GM23338 (cell line): ENCODE results near the gene MBOAT7. TPM values are rescaled to one million over a fixed set of nuclear protein-coding genes. Genes with fewer than 3 reads are reported as not detected.
A peak's percentile ranks its signal among the peaks of the same experiment; 100 is the strongest.

Experiments used
- ATAC-seq: fragments of 200-7000 bp; cut with Tn5 transposase; 3 replicates; pipeline ENCODE4 v1.9.1; 2020
- DNase-seq: peaks from one replicate; pipeline ENCODE4 v3.0.0-alpha.2; 2015; ENCODE audit warnings: low spot score
- H2AFZ ChIP-seq: fragments of 200-600 bp; sonication (generic); 2 replicates; pipeline ENCODE4 v1.8.0; 2016; ENCODE audit warnings: antibody characterized with exemption, mild to moderate bottlenecking, moderate library complexity
- H3F3A ChIP-seq: fragments of 200-600 bp; sonication (generic); replicated peaks from 2 replicates; pipeline ENCODE4 v1.8.0; 2017; ENCODE audit warnings: antibody characterized with exemption, mixed run types, low read depth
- H3K27ac ChIP-seq: fragments of 200-600 bp; sonication (generic); 2 replicates; pipeline ENCODE4 v1.6.1; 2016; ENCODE audit warnings: low read depth
- H3K27me3 ChIP-seq: fragments of 200-600 bp; sonication (generic); 2 replicates; pipeline ENCODE4 v1.8.0; 2016; ENCODE audit warnings: mild to moderate bottlenecking, mixed run types, moderate library complexity; ENCODE audit not compliant: insufficient read depth
- H3K36me3 ChIP-seq: fragments of 200-600 bp; sonication (generic); 2 replicates; pipeline ENCODE4 v1.8.0; 2016; ENCODE audit warnings: mild to moderate bottlenecking; ENCODE audit not compliant: insufficient read depth
- H3K4me1 ChIP-seq: fragments of 200-600 bp; sonication (generic); 2 replicates; pipeline ENCODE4 v1.8.0; 2016; ENCODE audit warnings: mild to moderate bottlenecking, moderate library complexity; ENCODE audit not compliant: insufficient read depth
- H3K4me2 ChIP-seq: fragments of 200-600 bp; sonication (generic); 2 replicates; pipeline ENCODE4 v1.7.1; 2017; ENCODE audit warnings: mixed run types
- H3K4me3 ChIP-seq: fragments of 200-600 bp; sonication (generic); 2 replicates; pipeline ENCODE4 v1.6.1; 2016; ENCODE audit warnings: mixed run types
- H3K79me2 ChIP-seq: fragments of 200-600 bp; sonication (generic); replicated peaks from 2 replicates; pipeline ENCODE4 v1.8.0; 2017; ENCODE audit warnings: mild to moderate bottlenecking; ENCODE audit not compliant: insufficient read depth
- H3K9me2 ChIP-seq: fragments of 200-600 bp; sonication (generic); 2 replicates; pipeline ENCODE4 v1.8.0; 2017; ENCODE audit not compliant: insufficient read depth
- H4K20me1 ChIP-seq: fragments of 200-600 bp; sonication (generic); replicated peaks from 2 replicates; pipeline ENCODE4 v1.8.0; 2017; ENCODE audit warnings: mild to moderate bottlenecking; ENCODE audit not compliant: insufficient read depth
- H3K27ac Mint-ChIP-seq: 2 replicates; pipeline ENCODE4 v1.8.0; 2020; ENCODE audit warnings: inconsistent platforms, mild to moderate bottlenecking, moderate library complexity, mixed read lengths
- H3K27me3 Mint-ChIP-seq: 3 replicates; pipeline ENCODE4 v1.8.0; 2022; ENCODE audit warnings: low read depth, mild to moderate bottlenecking, moderate library complexity, mixed read lengths, inconsistent platforms; ENCODE audit not compliant: insufficient read depth, poor library complexity
- H3K36me3 Mint-ChIP-seq: 3 replicates; pipeline ENCODE4 v1.8.0; 2021; ENCODE audit warnings: low read depth, mild to moderate bottlenecking, inconsistent platforms, moderate library complexity, mixed read lengths
- H3K4me1 Mint-ChIP-seq: 3 replicates; pipeline ENCODE4 v1.8.0; 2020; ENCODE audit warnings: mild to moderate bottlenecking, inconsistent platforms, mixed read lengths
- H3K4me3 Mint-ChIP-seq: 3 replicates; pipeline ENCODE4 v1.8.0; 2021; ENCODE audit warnings: moderate library complexity, mild to moderate bottlenecking, inconsistent platforms, mixed read lengths
- H3K9me3 Mint-ChIP-seq: 3 replicates; pipeline ENCODE4 v1.8.0; 2020; ENCODE audit warnings: moderate library complexity, mild to moderate bottlenecking, inconsistent platforms, mixed read lengths
- CREB1 ChIP-seq: fragments of 250-450 bp; sonication (Bioruptor Pico); IDR thresholded peaks from 2 replicates; pipeline ENCODE4 v1.5.0; 2020; ENCODE audit warnings: low read depth, mild to moderate bottlenecking, moderate library complexity
- EZH2 ChIP-seq: fragments of 200-600 bp; sonication (generic); IDR thresholded peaks from one replicate; pipeline ENCODE4 v1.8.0; 2017; ENCODE audit warnings: antibody characterized with exemption, mild to moderate bottlenecking, low read depth; ENCODE audit not compliant: unreplicated experiment
- JUNB ChIP-seq: IDR thresholded peaks from one replicate; pipeline ENCODE4 v1.6.1; 2016; ENCODE audit warnings: antibody characterized with exemption; ENCODE audit not compliant: unreplicated experiment
- NANOG ChIP-seq: IDR thresholded peaks from 2 replicates; pipeline ENCODE4 v1.6.1; 2016; ENCODE audit warnings: antibody characterized with exemption, borderline replicate concordance
- POLR2AphosphoS5 ChIP-seq: IDR thresholded peaks from 2 replicates; pipeline ENCODE4 v1.6.1; 2016; ENCODE audit warnings: antibody characterized with exemption, low read depth
- STAT1 ChIP-seq: IDR thresholded peaks from one replicate; pipeline ENCODE4 v1.6.1; 2016; ENCODE audit warnings: antibody characterized with exemption; ENCODE audit not compliant: unreplicated experiment
- ZNF331 ChIP-seq: fragments of 250-450 bp; sonication (Bioruptor Pico); IDR thresholded peaks from 2 replicates; pipeline ENCODE4 v1.5.0; 2020; ENCODE audit warnings: low read depth, mild to moderate bottlenecking, moderate library complexity
- polyA plus RNA-seq: library from polyadenylated mRNA; unstranded; fragments of >200 nt; fragmentation: Nextera tagmentation; extraction: Ambion mirVana; gene quantifications from 2 replicates; pipeline ENCODE4 v1.2.1, GENCODE V29; 2016
- total RNA-seq: library from RNA; depleted of rRNA; stranded (reverse); fragments of >200 nt; shearing (Covaris generic); gene quantifications from 2 replicates; pipeline ENCODE4 v1.2.3, GENCODE V29; 2014
- TF ChIP-seq, protein P1 (sequence below), 2 experiments: fragments of 200-600 bp in 1 of 2; sonication (generic) in 1 of 2; conservative IDR thresholded peaks; 2 replicates each; pipeline versions ENCODE4 v1.5.1 to v1.6.1; 2016 to 2017; ENCODE audit warnings: antibody characterized with exemption in 2 of 2, low read depth in 2 of 2, mild to moderate bottlenecking in 2 of 2, moderate library complexity in 1 of 2
- TF ChIP-seq, protein P2 (sequence below): IDR thresholded peaks from 2 replicates; pipeline ENCODE4 v1.6.1; 2016; ENCODE audit warnings: antibody characterized with exemption
- TF ChIP-seq, protein P3 (sequence below): IDR thresholded peaks from one replicate; pipeline ENCODE4 v1.6.1; 2018; ENCODE audit warnings: antibody characterized with exemption; ENCODE audit not compliant: unreplicated experiment

The MBOAT7 gene
- total and polyA plus RNA-seq, 2 experiments from 2014 or later, result 77.8 to 184 TPM

DNA sequence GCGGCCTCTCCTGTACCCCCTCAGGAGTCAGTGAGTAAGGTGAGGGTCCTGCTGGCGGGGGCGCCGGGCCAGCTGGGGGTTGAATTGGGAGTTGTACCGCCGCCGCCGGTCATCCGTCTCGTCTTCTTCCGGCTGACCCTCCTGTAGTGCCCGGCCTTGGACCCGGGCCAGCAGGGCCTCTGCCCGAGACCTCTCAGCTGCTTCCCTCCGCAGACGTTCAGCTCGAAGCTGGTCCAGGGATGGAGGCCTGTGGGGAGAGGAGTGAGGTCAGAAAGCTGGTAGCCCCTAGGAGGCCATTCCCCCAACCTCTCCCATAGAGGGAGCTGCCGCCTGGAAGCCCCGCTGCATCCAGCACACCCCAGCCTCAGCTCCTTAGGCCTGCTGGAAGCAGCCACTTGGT lies 33.7 kb downstream of the MBOAT7 start:
- Histone ChIP-seq H2AFZ (no peak overlapping the region), H3K27me3 (no peaks in the 10 kb centered on the region), H3K4me3 (no peak overlapping the region), H3K36me3 (peaks cover 21% of the 10 kb centered on the region; the same call in 1 of the 2 replicates), H4K20me1 (peaks cover 10% of the 10 kb centered on the region; the same call in 1 of the 2 replicates), H3K9me2 (no peaks in the 10 kb centered on the region), H3F3A (peaks cover 28% of the 10 kb centered on the region), H3K79me2 (peaks cover 9% of the 10 kb centered on the region; the same call in 1 of the 2 replicates), H3K4me2 (no peak overlapping the region), H3K4me1 (peaks cover 5% of the 10 kb centered on the region; the same call in 1 of the 2 replicates), H3K27ac (no peak overlapping the region)
- Mint-ChIP-seq H3K27ac (no peak overlapping the region), H3K4me1 (peaks cover 12% of the 10 kb centered on the region), H3K4me3 (no peak overlapping the region), H3K9me3 (peaks cover 2% of the 10 kb centered on the region; the same call in 2 of the 3 replicates), H3K27me3 (peaks cover 25% of the 10 kb centered on the region), H3K36me3 (peaks cover 64% of the 10 kb centered on the region)
- DNase-seq (peak; percentile 61), ATAC-seq (0 out of 3 replicates have a peak, but pooled peaks have one; percentile 1)
- TF ChIP-seq EZH2 (no peak), POLR2AphosphoS5 (peak; percentile 41; the same call in 1 of the 2 replicates)
- TF ChIP-seq, protein P1, sequence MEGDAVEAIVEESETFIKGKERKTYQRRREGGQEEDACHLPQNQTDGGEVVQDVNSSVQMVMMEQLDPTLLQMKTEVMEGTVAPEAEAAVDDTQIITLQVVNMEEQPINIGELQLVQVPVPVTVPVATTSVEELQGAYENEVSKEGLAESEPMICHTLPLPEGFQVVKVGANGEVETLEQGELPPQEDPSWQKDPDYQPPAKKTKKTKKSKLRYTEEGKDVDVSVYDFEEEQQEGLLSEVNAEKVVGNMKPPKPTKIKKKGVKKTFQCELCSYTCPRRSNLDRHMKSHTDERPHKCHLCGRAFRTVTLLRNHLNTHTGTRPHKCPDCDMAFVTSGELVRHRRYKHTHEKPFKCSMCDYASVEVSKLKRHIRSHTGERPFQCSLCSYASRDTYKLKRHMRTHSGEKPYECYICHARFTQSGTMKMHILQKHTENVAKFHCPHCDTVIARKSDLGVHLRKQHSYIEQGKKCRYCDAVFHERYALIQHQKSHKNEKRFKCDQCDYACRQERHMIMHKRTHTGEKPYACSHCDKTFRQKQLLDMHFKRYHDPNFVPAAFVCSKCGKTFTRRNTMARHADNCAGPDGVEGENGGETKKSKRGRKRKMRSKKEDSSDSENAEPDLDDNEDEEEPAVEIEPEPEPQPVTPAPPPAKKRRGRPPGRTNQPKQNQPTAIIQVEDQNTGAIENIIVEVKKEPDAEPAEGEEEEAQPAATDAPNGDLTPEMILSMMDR (conservative IDR thresholded peaks at IDR 0.05; ENCODE audit: low read depth in 2 of 2), result peak in 1 of 2 experiments; percentile 43; a peak in 2 of 4 replicates

DNA sequence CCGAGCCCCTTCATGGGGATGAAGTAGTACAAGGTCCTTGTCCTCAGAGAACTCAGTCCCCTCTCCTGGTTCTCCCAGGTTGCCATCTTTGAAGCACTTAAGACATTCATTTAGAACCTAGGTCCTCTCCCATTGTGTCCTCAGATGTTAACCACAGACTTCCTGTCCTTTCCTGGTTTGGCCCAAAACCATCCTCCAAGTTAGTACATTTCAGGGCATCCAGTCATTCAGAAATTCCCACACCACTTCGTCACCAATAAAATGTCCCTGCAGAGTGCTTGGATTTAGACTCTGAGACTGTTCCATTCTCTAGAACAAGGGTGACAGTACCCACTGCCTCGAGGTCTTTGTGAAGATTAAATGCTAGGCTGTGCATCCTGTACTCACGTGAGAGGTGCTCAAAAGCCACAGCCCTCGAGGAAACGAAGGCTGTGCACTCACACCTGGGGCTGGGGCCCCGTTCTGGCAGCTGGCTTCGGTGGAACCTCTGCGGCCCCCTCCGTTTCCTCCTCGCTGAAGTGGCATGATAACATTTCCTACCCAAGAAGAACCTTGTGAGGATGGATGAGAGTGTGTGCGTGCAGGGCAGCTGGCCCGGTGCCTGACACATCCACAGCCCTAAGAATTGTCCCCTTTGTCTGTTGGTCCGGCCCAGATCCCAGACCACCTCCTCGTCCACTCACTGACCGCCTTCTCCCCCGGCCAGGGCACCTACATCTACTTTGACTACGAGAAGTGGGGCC lies 34.6 kb downstream of the MBOAT7 start:
- Mint-ChIP-seq H3K9me3 (peaks cover 2% of the 10 kb centered on the region; the same call in 2 of the 3 replicates), H3K27ac (no peak overlapping the region), H3K36me3 (peaks cover 69% of the 10 kb centered on the region), H3K27me3 (peaks cover 17% of the 10 kb centered on the region), H3K4me3 (no peak overlapping the region), H3K4me1 (peaks cover 9% of the 10 kb centered on the region; the same call in 1 of the 3 replicates)
- peaks cover 10% of the 10 kb centered on the region; the same call in 1 of the 2 replicates for H4K20me1 ChIP-seq
- H3K27ac ChIP-seq, result no peak overlapping the region
- no peak overlapping the region for H3K4me3 ChIP-seq
- H3K79me2 ChIP-seq, result peaks cover 9% of the 10 kb centered on the region; the same call in 1 of the 2 replicates
- no peak overlapping the region for H2AFZ ChIP-seq
- no peak overlapping the region for H3K4me2 ChIP-seq
- peaks cover 4% of the 10 kb centered on the region; the same call in 1 of the 2 replicates for H3K4me1 ChIP-seq
- peaks cover 27% of the 10 kb centered on the region for H3K36me3 ChIP-seq
- H3K27me3 ChIP-seq, result no peaks in the 10 kb centered on the region
- no peak for DNase-seq
- ATAC-seq, result no peak
- H3K9me2 ChIP-seq, result no peaks in the 10 kb centered on the region
- H3F3A ChIP-seq, result peaks cover 26% of the 10 kb centered on the region
- TF ChIP-seq, protein P1 (conservative IDR thresholded peaks at IDR 0.05; ENCODE audit: low read depth in 2 of 2), result no peak
- TF ChIP-seq, protein P2, sequence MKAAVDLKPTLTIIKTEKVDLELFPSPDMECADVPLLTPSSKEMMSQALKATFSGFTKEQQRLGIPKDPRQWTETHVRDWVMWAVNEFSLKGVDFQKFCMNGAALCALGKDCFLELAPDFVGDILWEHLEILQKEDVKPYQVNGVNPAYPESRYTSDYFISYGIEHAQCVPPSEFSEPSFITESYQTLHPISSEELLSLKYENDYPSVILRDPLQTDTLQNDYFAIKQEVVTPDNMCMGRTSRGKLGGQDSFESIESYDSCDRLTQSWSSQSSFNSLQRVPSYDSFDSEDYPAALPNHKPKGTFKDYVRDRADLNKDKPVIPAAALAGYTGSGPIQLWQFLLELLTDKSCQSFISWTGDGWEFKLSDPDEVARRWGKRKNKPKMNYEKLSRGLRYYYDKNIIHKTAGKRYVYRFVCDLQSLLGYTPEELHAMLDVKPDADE, result no peak
- TF ChIP-seq JUNB (no peak), CREB1 (CRISPR knock-in tag) (no peak), ZNF331 (CRISPR knock-in tag) (no peak), STAT1 (no peak), NANOG (no peak)
- TF ChIP-seq, protein P3, sequence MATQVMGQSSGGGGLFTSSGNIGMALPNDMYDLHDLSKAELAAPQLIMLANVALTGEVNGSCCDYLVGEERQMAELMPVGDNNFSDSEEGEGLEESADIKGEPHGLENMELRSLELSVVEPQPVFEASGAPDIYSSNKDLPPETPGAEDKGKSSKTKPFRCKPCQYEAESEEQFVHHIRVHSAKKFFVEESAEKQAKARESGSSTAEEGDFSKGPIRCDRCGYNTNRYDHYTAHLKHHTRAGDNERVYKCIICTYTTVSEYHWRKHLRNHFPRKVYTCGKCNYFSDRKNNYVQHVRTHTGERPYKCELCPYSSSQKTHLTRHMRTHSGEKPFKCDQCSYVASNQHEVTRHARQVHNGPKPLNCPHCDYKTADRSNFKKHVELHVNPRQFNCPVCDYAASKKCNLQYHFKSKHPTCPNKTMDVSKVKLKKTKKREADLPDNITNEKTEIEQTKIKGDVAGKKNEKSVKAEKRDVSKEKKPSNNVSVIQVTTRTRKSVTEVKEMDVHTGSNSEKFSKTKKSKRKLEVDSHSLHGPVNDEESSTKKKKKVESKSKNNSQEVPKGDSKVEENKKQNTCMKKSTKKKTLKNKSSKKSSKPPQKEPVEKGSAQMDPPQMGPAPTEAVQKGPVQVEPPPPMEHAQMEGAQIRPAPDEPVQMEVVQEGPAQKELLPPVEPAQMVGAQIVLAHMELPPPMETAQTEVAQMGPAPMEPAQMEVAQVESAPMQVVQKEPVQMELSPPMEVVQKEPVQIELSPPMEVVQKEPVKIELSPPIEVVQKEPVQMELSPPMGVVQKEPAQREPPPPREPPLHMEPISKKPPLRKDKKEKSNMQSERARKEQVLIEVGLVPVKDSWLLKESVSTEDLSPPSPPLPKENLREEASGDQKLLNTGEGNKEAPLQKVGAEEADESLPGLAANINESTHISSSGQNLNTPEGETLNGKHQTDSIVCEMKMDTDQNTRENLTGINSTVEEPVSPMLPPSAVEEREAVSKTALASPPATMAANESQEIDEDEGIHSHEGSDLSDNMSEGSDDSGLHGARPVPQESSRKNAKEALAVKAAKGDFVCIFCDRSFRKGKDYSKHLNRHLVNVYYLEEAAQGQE, result no peak
